GM12873 (cell line): Measurements from ENCODE around the gene QSOX1.

Experiments used
- TF ChIP-seq, protein P1 (sequence below): IDR thresholded peaks from 2 replicates; pipeline ENCODE4 v1.5.1; 2012; ENCODE audit warnings: low read depth, mild to moderate bottlenecking, moderate library complexity, low read length, control low read depth; ENCODE audit not compliant: insufficient read depth; ENCODE audit errors: missing control alignments

Gene QSOX1

DNA sequence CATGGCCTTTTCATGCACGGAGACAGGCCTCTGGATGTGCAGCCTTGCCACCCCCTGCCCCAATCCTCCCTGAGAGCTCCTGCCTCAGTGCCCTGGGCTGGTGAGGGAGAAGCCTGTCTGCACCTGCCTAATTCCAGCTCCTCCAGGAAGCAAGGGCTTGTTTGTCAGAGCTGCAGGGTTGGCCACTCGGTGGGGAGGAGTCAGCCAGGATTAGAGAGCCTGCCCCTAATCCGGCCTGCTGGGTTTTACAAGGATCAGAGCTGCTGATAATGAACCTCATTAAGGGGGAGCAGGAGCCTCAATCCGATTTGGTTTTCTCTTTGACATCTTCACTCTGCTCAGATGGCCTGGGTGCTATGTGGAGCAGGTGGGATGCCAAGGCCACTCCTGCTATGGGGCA lies 43.5 kb downstream of the QSOX1 start:
- TF ChIP-seq, protein P1, sequence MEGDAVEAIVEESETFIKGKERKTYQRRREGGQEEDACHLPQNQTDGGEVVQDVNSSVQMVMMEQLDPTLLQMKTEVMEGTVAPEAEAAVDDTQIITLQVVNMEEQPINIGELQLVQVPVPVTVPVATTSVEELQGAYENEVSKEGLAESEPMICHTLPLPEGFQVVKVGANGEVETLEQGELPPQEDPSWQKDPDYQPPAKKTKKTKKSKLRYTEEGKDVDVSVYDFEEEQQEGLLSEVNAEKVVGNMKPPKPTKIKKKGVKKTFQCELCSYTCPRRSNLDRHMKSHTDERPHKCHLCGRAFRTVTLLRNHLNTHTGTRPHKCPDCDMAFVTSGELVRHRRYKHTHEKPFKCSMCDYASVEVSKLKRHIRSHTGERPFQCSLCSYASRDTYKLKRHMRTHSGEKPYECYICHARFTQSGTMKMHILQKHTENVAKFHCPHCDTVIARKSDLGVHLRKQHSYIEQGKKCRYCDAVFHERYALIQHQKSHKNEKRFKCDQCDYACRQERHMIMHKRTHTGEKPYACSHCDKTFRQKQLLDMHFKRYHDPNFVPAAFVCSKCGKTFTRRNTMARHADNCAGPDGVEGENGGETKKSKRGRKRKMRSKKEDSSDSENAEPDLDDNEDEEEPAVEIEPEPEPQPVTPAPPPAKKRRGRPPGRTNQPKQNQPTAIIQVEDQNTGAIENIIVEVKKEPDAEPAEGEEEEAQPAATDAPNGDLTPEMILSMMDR = no peak

- TF ChIP-seq, protein P1 = no peak
These were observed 43.9 kb downstream of the QSOX1 start for GRCh38 chr1:180198611-180199010.

DNA sequence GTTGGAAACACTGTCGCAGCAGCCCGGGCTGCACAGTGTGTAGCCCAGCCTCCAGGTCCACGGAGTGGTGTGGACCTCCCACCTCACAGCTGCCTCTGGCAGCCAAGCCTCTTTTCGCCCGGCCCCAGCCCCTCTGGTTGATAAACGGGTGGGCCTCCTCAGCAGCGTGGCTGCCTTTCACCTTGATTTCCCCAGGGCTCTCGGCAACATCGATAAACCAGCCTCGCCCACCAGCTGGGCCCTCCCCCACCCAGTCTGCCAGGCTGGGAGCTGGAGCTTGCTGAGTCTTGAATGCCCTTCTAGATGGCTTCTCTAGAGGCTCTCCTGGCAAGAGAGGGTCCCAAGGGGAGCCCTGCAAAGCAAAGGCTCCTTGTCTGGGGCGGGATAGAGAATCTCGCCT lies 44.3 kb downstream of the QSOX1 start:
- TF ChIP-seq, protein P1 = no peak

DNA sequence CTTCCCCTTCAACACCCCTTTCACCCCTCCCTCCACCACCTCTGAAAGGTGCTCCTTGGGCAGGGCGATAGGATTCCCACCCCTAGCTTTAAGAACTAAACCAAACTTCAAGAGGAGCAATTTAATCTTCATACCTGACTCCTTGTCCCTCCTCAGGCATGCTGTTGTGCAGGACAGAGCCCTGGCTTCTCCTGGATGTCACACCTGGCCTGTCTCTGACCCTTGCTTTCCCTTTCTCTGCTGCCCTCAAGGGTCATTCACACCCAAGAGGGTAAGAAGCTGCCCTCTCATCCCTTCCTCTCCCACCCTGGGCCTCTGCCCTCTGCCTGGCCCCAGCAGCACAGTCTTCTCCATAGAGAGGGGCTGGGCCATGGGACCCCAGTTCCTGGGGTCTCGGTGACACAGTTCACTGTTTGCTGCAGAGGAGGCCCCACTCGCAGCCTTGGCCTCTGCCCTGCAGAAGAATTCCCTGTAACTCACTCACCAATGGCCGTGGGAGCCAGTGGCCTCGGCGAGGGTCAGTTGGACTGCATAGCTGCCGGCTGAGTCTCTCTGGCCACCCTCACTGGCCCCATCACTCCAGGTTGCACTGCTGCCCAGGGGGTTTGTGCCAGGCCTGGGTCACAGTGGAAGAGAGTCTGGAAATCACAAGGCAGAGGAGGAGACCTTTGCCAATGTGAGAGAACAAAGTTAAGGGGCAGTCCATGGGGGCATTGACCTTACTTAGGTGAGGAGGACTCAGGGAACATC lies 47.0 kb downstream of the QSOX1 start:
- TF ChIP-seq, protein P1 = no peak

DNA sequence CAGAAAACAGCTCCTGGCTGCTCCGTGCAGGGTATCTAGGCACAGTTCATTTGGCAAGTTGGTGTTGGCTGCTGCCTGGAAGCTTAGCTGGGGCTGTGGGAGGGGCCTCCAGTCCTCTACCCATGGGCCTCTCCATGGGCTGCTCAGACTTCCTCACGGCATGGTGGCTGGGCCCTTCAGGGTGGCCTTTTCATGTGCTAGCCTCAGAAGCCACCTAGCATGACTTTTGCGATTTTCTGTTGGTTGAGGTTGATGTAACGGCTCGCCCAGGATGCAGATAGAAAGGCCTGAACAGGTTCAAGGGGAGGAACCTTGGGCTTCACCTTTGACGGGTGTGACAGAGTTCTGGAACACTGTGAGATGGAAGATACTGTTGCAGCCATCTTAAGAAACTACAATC lies 49.6 kb downstream of the QSOX1 start:
- TF ChIP-seq, protein P1 = no peak

GRCh38 chr1:180206581-180206980 lies 51.9 kb downstream of the QSOX1 start:
- TF ChIP-seq, protein P1 = no peak

DNA sequence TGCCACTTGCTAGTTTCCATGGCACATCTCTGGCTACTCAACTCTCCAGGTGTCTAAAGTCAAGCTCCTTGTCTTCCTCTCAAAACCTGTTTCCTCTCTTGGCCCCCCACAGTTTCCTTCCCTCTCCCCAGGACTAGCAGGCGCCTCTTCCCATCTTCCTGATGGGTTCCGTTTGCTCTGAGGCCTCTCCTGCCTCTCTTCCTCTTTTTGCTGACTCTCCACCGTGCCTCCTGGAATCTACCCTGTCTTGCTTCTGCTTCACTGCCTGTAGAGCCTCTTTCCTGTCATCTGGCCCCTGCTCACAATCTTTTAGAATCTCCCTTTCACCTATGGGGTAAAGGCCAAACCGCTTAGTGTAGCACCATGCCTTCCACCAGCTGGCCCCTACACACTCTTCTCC lies 53.6 kb downstream of the QSOX1 start:
- TF ChIP-seq, protein P1 = no peak
